ENCODE data around the gene DLX6.

The DLX6 gene

GRCh38 chr7:96996111-96996957 lies 9.0 kb upstream of the DLX6 start:
- no peak for FAIRE-seq

- FAIRE-seq, result no peak
Measured at GRCh38 chr7:96996958-96997511, 8.3 kb upstream of the DLX6 start.

GRCh38 chr7:96997512-96998032 lies 7.8 kb upstream of the DLX6 start:
- no peak for FAIRE-seq

- FAIRE-seq, result no peak
Measured at GRCh38 chr7:96998333-96998732, 7.0 kb upstream of the DLX6 start.

- FAIRE-seq, result no peak
Measured at GRCh38 chr7:96998744-96999143, 6.6 kb upstream of the DLX6 start.

- no peak for FAIRE-seq
Measured at GRCh38 chr7:97001221-97001620, 4.1 kb upstream of the DLX6 start.

GRCh38 chr7:97001656-97002554 lies 3.4 kb upstream of the DLX6 start:
- FAIRE-seq, result no peak

- no peak for FAIRE-seq
Measured at GRCh38 chr7:97002555-97003261, 2.6 kb upstream of the DLX6 start.

GRCh38 chr7:97003262-97004246 lies 1.8 kb upstream of the DLX6 start:
- no peak for FAIRE-seq

GRCh38 chr7:97004247-97005182 lies 838 bp upstream of the DLX6 start:
- FAIRE-seq, result no peak

- no peak for FAIRE-seq
Measured at GRCh38 chr7:97006055-97006815, 882 bp downstream of the DLX6 start.

GRCh38 chr7:97006816-97007582 lies 1.6 kb downstream of the DLX6 start:
- FAIRE-seq, result no peak

- FAIRE-seq, result no peak
Measured at GRCh38 chr7:97007583-97007861, 2.2 kb downstream of the DLX6 start.

GRCh38 chr7:97008275-97008917 lies 3.0 kb downstream of the DLX6 start:
- FAIRE-seq, result no peak

- no peak for FAIRE-seq
Measured at GRCh38 chr7:97009753-97010732, 4.7 kb downstream of the DLX6 start.

GRCh38 chr7:97011104-97011503 lies 5.8 kb downstream of the DLX6 start:
- FAIRE-seq, result no peak
